ENCODE data around the gene DAPK2.

DNA sequence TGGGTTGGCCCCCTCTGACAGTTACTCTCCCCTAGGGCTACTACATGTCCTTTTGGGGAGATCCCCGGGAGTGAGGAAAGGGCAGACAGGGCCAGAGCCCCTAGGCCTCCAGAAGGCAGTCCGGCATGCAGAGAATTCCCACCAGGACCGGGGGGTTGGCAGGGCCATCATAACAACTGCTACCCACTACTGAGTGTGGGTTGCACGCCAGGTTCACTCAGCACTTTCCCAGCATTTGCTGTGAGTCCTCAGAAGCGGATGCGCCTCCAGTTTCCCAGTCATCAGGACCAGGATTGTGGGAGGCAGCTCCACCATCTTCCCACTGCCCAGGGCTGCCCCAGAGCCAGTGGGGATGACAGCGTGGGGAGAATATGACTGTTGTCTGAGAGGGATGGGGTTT lies 161.3 kb downstream of the DAPK2 start:
- no peak for TF ChIP-seq CTCF (IDR thresholded peaks at IDR 0.05; ENCODE audit: low read depth, low read length)
- TF ChIP-seq POLR2A (IDR thresholded peaks at IDR 0.05; ENCODE audit: extremely low read depth, insufficient read length) = no peak
- no peak for TF ChIP-seq MYC (IDR thresholded peaks at IDR 0.05; ENCODE audit: low read depth, low read length)
- TF ChIP-seq, protein P1, sequence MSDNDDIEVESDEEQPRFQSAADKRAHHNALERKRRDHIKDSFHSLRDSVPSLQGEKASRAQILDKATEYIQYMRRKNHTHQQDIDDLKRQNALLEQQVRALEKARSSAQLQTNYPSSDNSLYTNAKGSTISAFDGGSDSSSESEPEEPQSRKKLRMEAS (IDR thresholded peaks at IDR 0.05; ENCODE audit: low read depth, low read length) = no peak
